ENCODE measurements around the gene RTEL1.
"Not testable (repeated sequence)": the region's sequence is repeated elsewhere in the genome, so short reads cannot be mapped to it uniquely, and the experiment has no call there.

The RTEL1 gene

GRCh38 chr20:63668351-63668750 is 10.2 kb downstream of the RTEL1 start:
- Histone ChIP-seq H3K27me3 (no peaks in the 10 kb centered on the region), H3K4me1 (no peaks in the 10 kb centered on the region), H3K9me3 (no peaks in the 10 kb centered on the region), H3K27ac (no peak overlapping the region), H3K4me3 (no peak overlapping the region), H3K36me3 (peaks cover 30 to 88% (median 60%) of the 10 kb centered on the region in 3 donors)
- DNase-seq, result no peak
- TF ChIP-seq CTCF (IDR thresholded peaks at IDR 0.05), result no peak
- intact Hi-C loops (cut with DNase I; ENCODE audit: low total_unique reads), result no loop called here

- H3K27ac ChIP-seq; H3K9me3 ChIP-seq; H3K4me3 ChIP-seq; H3K4me1 ChIP-seq; H3K27me3 ChIP-seq; intact Hi-C loops (cut with DNase I; ENCODE audit: low total_unique reads); DNase-seq: not testable (repeated sequence)
- peaks cover 39 to 86% (median 66%) of the 10 kb centered on the region in 3 donors for H3K36me3 ChIP-seq
Observed at GRCh38 chr20:63671695-63672094, 13.6 kb downstream of the RTEL1 start.

GRCh38 chr20:63672666-63673065 is 14.6 kb downstream of the RTEL1 start:
- Histone ChIP-seq H3K4me1 (no peaks in the 10 kb centered on the region), H3K27me3 (no peaks in the 10 kb centered on the region), H3K27ac (no peak overlapping the region), H3K9me3 (no peaks in the 10 kb centered on the region), H3K36me3 (peaks cover 35 to 83% (median 57%) of the 10 kb centered on the region in 3 donors), H3K4me3 (no peak overlapping the region)
- intact Hi-C loops (cut with DNase I; ENCODE audit: low total_unique reads), result no loop called here
- TF ChIP-seq CTCF (IDR thresholded peaks at IDR 0.05), result no peak
- no peak for DNase-seq

DNA sequence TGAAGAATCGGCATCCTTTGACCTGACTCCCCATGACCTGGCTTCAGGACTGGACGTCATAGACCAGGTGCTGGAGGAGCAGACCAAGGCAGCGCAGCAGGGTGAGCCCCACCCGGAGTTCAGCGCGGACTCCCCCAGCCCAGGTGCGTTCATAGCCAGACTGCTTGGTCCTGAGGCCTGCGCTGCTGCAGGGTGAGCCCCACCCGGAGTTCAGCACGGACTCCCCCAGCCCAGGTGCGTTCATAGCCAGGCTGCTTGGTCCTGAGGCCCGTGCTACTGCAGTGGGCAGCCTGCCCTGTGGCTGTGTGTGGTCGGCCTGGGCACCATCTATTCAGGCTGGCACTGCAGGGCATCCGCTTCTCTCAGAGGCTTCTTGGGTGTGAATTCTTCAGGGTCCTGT is 15.8 kb downstream of the RTEL1 start:
- no peak for DNase-seq
- peaks cover 22 to 82% (median 56%) of the 10 kb centered on the region in 3 donors for H3K36me3 ChIP-seq
- intact Hi-C loops (cut with DNase I; ENCODE audit: low total_unique reads), result no loop called here

DNA sequence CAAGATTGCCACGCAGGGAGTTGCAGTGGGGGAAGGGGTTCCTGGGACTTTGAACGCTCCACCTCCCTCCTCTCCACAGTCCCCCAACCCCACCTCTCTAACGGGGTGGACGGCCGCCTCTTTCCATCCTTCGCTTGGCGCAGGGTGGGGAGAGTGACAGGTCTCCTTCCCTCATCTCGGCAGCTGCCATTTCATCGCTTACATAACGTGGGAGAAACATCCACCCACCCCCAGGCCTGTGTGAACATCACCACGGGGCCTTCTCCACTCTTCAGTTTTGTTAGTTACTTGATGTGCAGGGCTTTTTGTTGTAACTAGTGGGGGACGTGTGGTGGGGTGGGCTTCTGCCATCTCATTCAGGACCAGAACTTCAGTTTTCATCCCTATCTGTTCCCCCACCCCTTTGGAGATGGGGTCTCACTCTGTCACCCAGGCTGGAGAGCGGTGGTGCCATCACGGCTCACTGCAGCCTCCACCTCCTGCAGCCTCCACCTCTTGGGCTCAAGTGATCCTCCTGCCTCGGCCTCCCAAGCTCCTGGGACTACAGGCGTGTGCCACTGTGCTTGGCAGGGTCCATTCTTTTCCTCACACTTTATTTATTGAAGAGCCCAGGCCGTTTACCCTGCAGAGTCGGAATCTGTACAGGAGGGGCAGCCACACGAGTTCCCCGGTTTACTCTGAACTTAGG is 17.7 kb downstream of the RTEL1 start:
- no peak overlapping the region for H3K4me3 ChIP-seq
- no peaks in the 10 kb centered on the region for H3K9me3 ChIP-seq
- H3K27ac ChIP-seq, result no peak overlapping the region
- intact Hi-C loops (cut with DNase I; ENCODE audit: low total_unique reads), result no loop called here
- no peak for DNase-seq
- peaks cover 22 to 89% (median 63%) of the 10 kb centered on the region in 3 donors for H3K36me3 ChIP-seq
- no peaks in the 10 kb centered on the region for H3K27me3 ChIP-seq
- no peaks in the 10 kb centered on the region for H3K4me1 ChIP-seq
- no peak for TF ChIP-seq CTCF (IDR thresholded peaks at IDR 0.05)

More for the DNA sequence above, 15.8 kb downstream of the RTEL1 start:
- Histone ChIP-seq H3K27me3 (no peaks in the 10 kb centered on the region), H3K4me1 (no peaks in the 10 kb centered on the region), H3K4me3 (no peak overlapping the region), H3K9me3 (no peaks in the 10 kb centered on the region), H3K27ac (no peak overlapping the region)
- no peak for TF ChIP-seq CTCF (IDR thresholded peaks at IDR 0.05)

DNA sequence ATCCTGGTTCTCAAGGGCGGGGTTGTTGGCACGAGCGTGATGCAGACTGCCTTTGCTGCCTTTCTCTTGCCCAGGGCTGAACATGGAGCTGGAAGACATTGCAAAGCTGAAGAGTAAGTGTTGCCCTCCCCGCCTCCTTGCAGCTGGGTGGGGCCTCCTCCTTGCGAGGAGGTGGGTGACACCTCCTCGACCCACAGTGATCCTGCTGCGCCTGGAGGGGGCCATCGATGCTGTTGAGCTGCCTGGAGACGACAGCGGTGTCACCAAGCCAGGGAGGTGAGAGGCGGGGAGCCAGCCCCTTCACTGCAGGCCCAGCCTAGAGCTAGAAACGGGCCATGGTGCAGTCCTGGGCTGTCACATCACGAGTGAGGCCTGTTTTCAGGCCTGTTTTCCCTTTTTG is 20.0 kb downstream of the RTEL1 start:
- Histone ChIP-seq H3K36me3 (peaks cover 16 to 72% (median 52%) of the 10 kb centered on the region in 3 donors), H3K4me1 (peaks cover 5 to 19% (median 18%) of the 10 kb centered on the region in 4 donors), H3K27ac (no peak overlapping the region), H3K9me3 (no peaks in the 10 kb centered on the region), H3K4me3 (no peak overlapping the region), H3K27me3 (no peaks in the 10 kb centered on the region)
- DNase-seq, result no peak
- intact Hi-C loops (cut with DNase I; ENCODE audit: low total_unique reads), result no loop called here
- TF ChIP-seq CTCF (IDR thresholded peaks at IDR 0.05), result no peak
